Mesothelial cell of epicardium (in vitro differentiated cells): ENCODE measurements around the gene TMEM178A. TPM values are rescaled to one million over a fixed set of nuclear protein-coding genes. Genes with fewer than 3 reads are reported as not detected.

Experiments used
- DNase-seq, 2 experiments: peaks; one replicate each; pipeline ENCODE4 v3.0.0; 2021; ENCODE audit warnings: low spot score in 2 of 2; ENCODE audit not compliant: unreplicated experiment in 2 of 2
- H3K27ac Mint-ChIP-seq: 2 replicates; pipeline ENCODE4 v1.8.0; 2021; ENCODE audit warnings: mixed read lengths
- H3K27me3 Mint-ChIP-seq: 2 replicates; pipeline ENCODE4 v1.8.0; 2021; ENCODE audit warnings: low read depth, mixed read lengths
- H3K36me3 Mint-ChIP-seq: 2 replicates; pipeline ENCODE4 v1.8.0; 2021; ENCODE audit warnings: mixed read lengths
- H3K4me1 Mint-ChIP-seq: 2 replicates; pipeline ENCODE4 v1.8.0; 2021; ENCODE audit warnings: mixed read lengths
- H3K4me3 Mint-ChIP-seq: 2 replicates; pipeline ENCODE4 v1.8.0; 2021; ENCODE audit warnings: mild to moderate bottlenecking, moderate library complexity, mixed read lengths
- H3K9me3 Mint-ChIP-seq: 2 replicates; pipeline ENCODE4 v1.8.0; 2021; ENCODE audit warnings: mixed read lengths
- total RNA-seq: library from RNA; stranded (reverse); gene quantifications from 3 replicates; pipeline ENCODE4 v1.2.1, GENCODE V29; 2021
- TF ChIP-seq, protein P1 (sequence below): fragments of 200-600 bp; sonication (generic); IDR thresholded peaks from one replicate; pipeline ENCODE4 v1.5.0; 2021; ENCODE audit warnings: antibody characterized with exemption; ENCODE audit not compliant: unreplicated experiment

TMEM178A gene
- total RNA-seq, 1 donor from 2014 or later: 13.1 TPM

DNA sequence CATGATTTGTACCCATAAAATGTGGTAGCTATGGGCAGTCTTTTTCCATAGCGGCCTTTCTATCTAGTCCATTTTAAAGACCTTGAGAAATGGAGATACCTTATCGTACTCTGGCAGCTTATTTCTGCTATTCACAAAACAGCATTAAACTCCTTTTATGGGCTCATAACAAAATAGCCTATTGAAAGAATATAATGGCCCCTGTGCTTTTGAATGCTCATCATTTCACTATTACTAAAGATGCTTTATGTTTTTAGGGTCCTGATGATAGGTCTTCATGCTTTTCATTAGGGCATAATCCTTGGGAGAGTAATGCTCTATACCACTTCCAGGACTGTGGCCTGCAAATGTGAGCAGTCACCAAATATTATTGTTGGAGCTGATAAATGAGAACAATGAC is 7.3 kb upstream of the TMEM178A start:
- H3K27me3 Mint-ChIP-seq: no peaks in the 10 kb centered on the region
- TF ChIP-seq, protein P1, sequence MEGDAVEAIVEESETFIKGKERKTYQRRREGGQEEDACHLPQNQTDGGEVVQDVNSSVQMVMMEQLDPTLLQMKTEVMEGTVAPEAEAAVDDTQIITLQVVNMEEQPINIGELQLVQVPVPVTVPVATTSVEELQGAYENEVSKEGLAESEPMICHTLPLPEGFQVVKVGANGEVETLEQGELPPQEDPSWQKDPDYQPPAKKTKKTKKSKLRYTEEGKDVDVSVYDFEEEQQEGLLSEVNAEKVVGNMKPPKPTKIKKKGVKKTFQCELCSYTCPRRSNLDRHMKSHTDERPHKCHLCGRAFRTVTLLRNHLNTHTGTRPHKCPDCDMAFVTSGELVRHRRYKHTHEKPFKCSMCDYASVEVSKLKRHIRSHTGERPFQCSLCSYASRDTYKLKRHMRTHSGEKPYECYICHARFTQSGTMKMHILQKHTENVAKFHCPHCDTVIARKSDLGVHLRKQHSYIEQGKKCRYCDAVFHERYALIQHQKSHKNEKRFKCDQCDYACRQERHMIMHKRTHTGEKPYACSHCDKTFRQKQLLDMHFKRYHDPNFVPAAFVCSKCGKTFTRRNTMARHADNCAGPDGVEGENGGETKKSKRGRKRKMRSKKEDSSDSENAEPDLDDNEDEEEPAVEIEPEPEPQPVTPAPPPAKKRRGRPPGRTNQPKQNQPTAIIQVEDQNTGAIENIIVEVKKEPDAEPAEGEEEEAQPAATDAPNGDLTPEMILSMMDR: no peak
- peaks cover 1% of the 10 kb centered on the region for H3K4me1 Mint-ChIP-seq
- H3K36me3 Mint-ChIP-seq: no peaks in the 10 kb centered on the region
- DNase-seq: no peak
- H3K27ac Mint-ChIP-seq: no peak overlapping the region
- no peak overlapping the region for H3K4me3 Mint-ChIP-seq
- H3K9me3 Mint-ChIP-seq: peaks cover 16% of the 10 kb centered on the region

DNA sequence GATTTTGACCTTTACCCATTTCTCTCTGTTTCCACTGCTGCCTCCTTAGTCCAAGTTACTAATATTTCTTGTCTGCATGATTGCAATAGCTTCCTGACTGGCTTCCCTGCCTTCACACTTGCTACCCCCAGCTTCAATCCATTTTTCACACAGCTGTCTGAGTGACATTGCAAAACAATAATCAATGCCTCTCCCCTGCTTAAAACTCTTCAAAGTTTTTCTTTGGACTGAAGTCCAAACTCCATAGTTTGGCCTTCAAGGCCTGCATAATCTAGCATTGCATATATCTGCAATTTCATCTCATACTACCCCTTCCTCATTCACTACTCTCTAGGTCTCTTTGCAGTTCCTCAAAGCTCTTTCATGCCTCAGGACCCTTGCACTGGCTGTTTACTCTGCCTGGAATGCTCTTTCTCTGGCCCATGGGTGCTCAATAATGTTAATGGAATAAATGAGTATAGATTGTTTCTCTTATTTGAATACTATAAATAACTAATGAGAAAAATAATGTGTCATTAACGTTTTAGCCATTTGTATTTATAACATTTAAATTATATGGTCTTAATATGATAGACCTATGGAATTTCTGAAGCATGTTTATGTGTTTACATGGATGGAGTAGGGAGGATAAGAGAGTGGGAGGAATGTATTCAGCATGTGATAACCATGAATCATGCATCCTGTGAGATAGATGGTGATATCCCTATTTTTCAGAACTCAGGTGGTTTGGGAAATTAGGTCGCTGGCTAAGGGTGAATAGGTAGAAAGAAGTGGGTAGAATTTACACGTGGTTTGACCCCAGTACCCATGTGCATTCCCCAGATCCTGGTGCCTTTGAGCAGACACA is 5.7 kb upstream of the TMEM178A start:
- no peaks in the 10 kb centered on the region for H3K36me3 Mint-ChIP-seq
- peaks cover 7% of the 10 kb centered on the region for H3K4me1 Mint-ChIP-seq
- TF ChIP-seq, protein P1: no peak
- no peak for DNase-seq
- H3K4me3 Mint-ChIP-seq: no peak overlapping the region
- H3K27ac Mint-ChIP-seq: no peak overlapping the region
- peaks cover 4% of the 10 kb centered on the region for H3K9me3 Mint-ChIP-seq
- peaks cover 3% of the 10 kb centered on the region for H3K27me3 Mint-ChIP-seq

DNA sequence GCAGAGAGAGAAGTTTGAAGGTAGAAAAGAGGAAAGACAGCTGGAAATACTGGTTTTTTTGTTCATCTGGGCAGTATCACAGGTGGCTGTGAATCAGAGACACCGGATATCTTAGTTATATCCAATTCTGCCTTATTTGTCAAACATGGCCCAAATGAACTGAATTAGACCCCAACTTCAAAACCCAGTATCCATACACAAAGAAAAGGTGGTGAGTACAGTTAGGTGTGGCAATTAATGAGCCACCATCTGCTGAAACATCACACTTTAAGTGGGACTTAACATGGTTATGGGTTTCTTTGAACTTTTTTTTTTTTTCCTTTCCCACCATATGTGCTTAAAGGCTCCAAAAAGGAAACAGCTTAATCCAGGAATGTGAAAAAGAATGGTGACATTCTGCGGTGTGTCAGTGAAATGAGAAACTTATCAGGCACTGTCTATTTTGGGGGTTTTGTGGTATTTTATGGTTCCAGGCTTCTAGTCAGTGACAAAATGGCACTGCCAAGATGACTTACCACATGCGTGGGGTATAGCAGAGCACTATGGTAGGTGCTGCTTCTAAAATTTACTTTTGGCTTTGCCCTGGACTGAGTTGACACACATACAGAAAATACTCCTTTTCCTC is 5.0 kb upstream of the TMEM178A start:
- H3K27me3 Mint-ChIP-seq: peaks cover 6% of the 10 kb centered on the region

DNA sequence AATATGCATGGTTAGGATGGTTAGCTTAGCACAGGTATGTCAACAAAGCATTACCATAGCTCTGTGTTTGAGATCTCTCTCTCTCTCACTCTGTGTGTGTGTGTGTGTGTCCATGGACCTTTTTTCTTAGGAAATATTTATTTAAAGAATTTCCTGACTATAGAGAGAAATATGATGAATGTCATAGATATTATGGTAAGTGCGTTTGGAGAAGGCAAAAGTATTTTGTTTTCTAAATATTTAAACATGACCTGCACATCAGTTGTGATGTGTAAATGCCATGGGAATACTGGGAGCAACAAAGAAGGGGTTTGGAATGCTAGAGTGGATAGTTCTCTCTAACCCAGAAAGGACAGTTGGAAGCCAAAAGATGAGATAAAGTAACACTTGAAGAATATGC is 3.9 kb upstream of the TMEM178A start:
- H3K27me3 Mint-ChIP-seq: peaks cover 11% of the 10 kb centered on the region
- H3K4me3 Mint-ChIP-seq: no peak overlapping the region
- H3K27ac Mint-ChIP-seq: no peak overlapping the region
- no peak for DNase-seq
- no peaks in the 10 kb centered on the region for H3K36me3 Mint-ChIP-seq
- H3K9me3 Mint-ChIP-seq: no peaks in the 10 kb centered on the region
- peaks cover 15% of the 10 kb centered on the region for H3K4me1 Mint-ChIP-seq
- TF ChIP-seq, protein P1: no peak

More for the DNA sequence above, 5.0 kb upstream of the TMEM178A start:
- DNase-seq: no peak
- Mint-ChIP-seq H3K9me3 (no peaks in the 10 kb centered on the region), H3K36me3 (no peaks in the 10 kb centered on the region), H3K4me1 (peaks cover 10% of the 10 kb centered on the region), H3K4me3 (no peak overlapping the region), H3K27ac (no peak overlapping the region)
- TF ChIP-seq, protein P1: no peak

DNA sequence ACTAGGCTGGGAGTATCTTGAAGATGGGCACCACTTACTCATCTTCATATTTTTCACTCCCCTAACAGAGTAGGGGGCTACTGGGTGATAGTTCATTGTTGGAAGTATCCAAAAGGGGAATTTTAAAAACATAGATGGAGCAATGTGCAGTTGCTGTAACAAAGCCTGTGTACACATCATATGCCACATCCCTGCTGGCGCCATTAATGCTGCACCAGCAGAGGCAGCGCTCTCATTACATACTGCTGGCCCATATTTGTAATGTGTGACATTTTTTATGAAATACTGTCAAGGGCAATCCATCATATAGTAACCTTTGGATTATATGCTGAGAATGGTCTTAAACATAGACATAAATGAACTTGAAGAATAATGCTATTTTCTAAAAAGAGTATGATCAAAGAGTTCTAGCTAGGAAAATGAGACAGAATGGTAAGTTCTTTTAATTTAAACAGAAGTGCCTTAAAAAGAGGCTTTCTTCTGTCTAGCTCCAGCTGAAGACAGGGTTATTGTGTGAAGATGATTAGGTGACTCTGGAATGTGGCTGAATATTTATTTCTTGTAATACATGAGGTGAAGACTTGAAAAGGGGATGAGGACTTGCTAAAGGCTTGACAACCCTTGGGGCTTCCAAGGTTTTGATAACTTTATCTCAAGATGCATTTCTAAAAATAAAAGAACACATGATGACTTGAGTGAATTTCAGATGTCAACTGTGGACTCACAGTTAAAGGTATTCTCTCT is 2.4 kb upstream of the TMEM178A start:
- Mint-ChIP-seq H3K9me3 (no peaks in the 10 kb centered on the region), H3K27ac (no peak overlapping the region), H3K4me3 (no peak overlapping the region), H3K27me3 (peaks cover 26% of the 10 kb centered on the region), H3K4me1 (peaks cover 27% of the 10 kb centered on the region), H3K36me3 (no peaks in the 10 kb centered on the region)
- no peak for DNase-seq
- TF ChIP-seq, protein P1: no peak
